ENCODE data around the gene GTPBP8. TPM values are rescaled to one million over a fixed set of nuclear protein-coding genes. Genes with fewer than 3 reads are reported as not detected.

GTPBP8 gene
- total and polyA plus RNA-seq, 10 of the 15 experiments (the other 5 are each of a cell fraction or from before 2014, with no cell fraction given), result 10.3 to 29.0 (median 17.0) TPM

DNA sequence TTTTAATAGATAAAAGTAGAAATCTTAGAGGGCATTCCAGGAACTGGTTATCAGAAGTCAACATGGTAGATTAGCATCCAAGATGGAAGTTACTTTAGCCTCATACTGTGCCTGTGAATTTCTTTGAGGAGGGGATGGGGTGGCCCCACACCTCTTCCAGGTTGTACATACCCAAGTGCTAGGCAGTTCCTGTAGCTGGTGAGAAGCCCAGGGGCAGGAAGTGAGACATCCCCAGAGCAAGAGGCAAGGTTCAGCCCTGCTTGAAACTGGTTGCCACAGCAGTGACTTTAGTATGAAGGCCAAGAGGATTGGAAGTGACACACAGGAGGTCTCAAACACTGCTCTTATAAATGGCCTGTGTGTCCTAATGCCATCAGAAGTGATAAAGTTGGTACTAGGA lies 11.9 kb downstream of the GTPBP8 start:
- Histone ChIP-seq H3K27ac (ENCODE audit: control insufficient read depth, insufficient read depth) (no peak overlapping the region), H3K36me3 (ENCODE audit: control insufficient read depth in 2 of 2, insufficient read depth in 2 of 2, low read length in 1 of 2) (peaks cover 2 to 26% of the 10 kb centered on the region in 2 experiments), H3K4me3 (no peak overlapping the region), H4K20me1 (ENCODE audit: control insufficient read depth, insufficient read depth) (no peaks in the 10 kb centered on the region), H3K4me1 (ENCODE audit: control insufficient read depth, insufficient read depth, low read length) (0 out of 2 replicates have a peak, but pooled peaks cover 3% of the 10 kb centered on the region), H3K4me2 (ENCODE audit: control insufficient read depth, insufficient read depth) (no peak overlapping the region), H3K79me2 (ENCODE audit: control insufficient read depth, insufficient read depth, low read length) (no peaks in the 10 kb centered on the region; the same call in 1 of the 2 replicates), H3K27me3 (replicated peaks in 1 of 2; ENCODE audit: control insufficient read depth in 2 of 2, insufficient read depth in 2 of 2, low read length in 1 of 2) (no peaks in the 10 kb centered on the region), H3K9me3 (replicated peaks; ENCODE audit: control insufficient read depth, insufficient read depth, low read length) (no peaks in the 10 kb centered on the region), H3K9ac (ENCODE audit: control insufficient read depth, insufficient read depth, low read length) (no peak overlapping the region), H2AFZ (ENCODE audit: control insufficient read depth, low read depth, low read length) (no peak overlapping the region)
- TF ChIP-seq ZNF592 (IDR thresholded peaks at IDR 0.05) (no peak), NBN (IDR thresholded peaks at IDR 0.05) (no peak), HDGF (IDR thresholded peaks at IDR 0.05) (no peak), NFYB (IDR thresholded peaks at IDR 0.05; ENCODE audit: insufficient read depth, low read depth, low read length) (no peak), ASH2L (IDR thresholded peaks at IDR 0.05; ENCODE audit: borderline replicate concordance, low read depth) (no peak), IKZF1 (conservative IDR thresholded peaks at IDR 0.05) (no peak), POLR2AphosphoS5 (IDR thresholded peaks at IDR 0.05; ENCODE audit: low read length) (peak; percentile 42; the same call in 1 of the 2 replicates)
- CTCF ChIA-PET, result interaction anchor here (2.2 kb wide), 1 partner anchor 23 kb away, joined by 9 read pairs; no protein-coding TSS in a partner anchor
- ATAC-seq, result peak; percentile 68
- DNase-seq (ENCODE audit: low read depth, low spot score), result no peak
- BruUV-seq (replicated peaks), result no TSS peak
- intact Hi-C loops (cut with micrococcal nuclease; ENCODE audit: unreplicated experiment) (no loop called here), in situ Hi-C loops (cut with MboI) (no loop called here)
- RAD21 ChIA-PET (ENCODE audit: unreplicated experiment), result interaction anchor here (0.6 to 1.3 kb wide), 2 partner anchors 11 to 12 kb away, joined by 3 read pairs; partner anchors contain the start of gene GTPBP8
- SMC1A ChIA-PET (ENCODE audit: uncharacterized antibody, unreplicated experiment), result interaction anchor here (0.6 to 4.2 kb wide), 4 partner anchors 7 to 586 kb away, joined by 4 to 23 read pairs (median 10); a partner anchor contains a TSS
- POLR2A ChIA-PET, result no interaction called here
- FAIRE-seq, result no peak

Data from GM12878 (cell line).